Stimulated activated naive CD8-positive, alpha-beta T cell treated with anti-CD3 and anti-CD28 coated beads, Interleukin-15, amount 100 ng/mL, for 72 hours (primary cell): ENCODE data around the gene DEAF1.

ENCODE experiments used
- ATAC-seq: fragments of 150-1000 bp; cut with Tn5 transposase; 2 replicates; pipeline ENCODE4 v1.10.0; 2021; ENCODE audit warnings: mild to moderate bottlenecking, moderate library complexity
- DNase-seq, 2 donors: peaks; one replicate each; pipeline ENCODE4 v3.0.0; 2021 to 2022
- H3K27ac Mint-ChIP-seq, 2 donors: one replicate each; pipeline ENCODE4 v1.8.0; 2022; ENCODE audit warnings: mild to moderate bottlenecking in 2 of 2, mixed read lengths in 2 of 2, moderate library complexity in 2 of 2
- H3K27me3 Mint-ChIP-seq: one replicate; pipeline ENCODE4 v1.8.0; 2022; ENCODE audit warnings: mixed read lengths
- H3K4me1 Mint-ChIP-seq: one replicate; pipeline ENCODE4 v1.8.0; 2022; ENCODE audit warnings: mild to moderate bottlenecking, mixed read lengths
- H3K4me3 Mint-ChIP-seq, 2 donors: one replicate each; pipeline ENCODE4 v1.8.0; 2022; ENCODE audit warnings: mild to moderate bottlenecking in 2 of 2, mixed read lengths in 2 of 2, moderate library complexity in 1 of 2
- H3K9me3 Mint-ChIP-seq, 2 donors: one replicate each; pipeline ENCODE4 v1.8.0; 2022; ENCODE audit warnings: mixed read lengths in 2 of 2

Gene DEAF1

GRCh38 chr11:706957-707816 is 12.2 kb upstream of the DEAF1 start:
- H3K27me3 Mint-ChIP-seq: peaks cover 50% of the 10 kb centered on the region
- peak overlapping the region; percentile 42 to 71 for H3K4me3 Mint-ChIP-seq
- H3K27ac Mint-ChIP-seq: peak overlapping the region in 1 of 2 donors; percentile 27
- peak; percentile 20 for ATAC-seq
- DNase-seq: no peak
- peaks cover 40% of the 10 kb centered on the region for H3K4me1 Mint-ChIP-seq
- no peaks in the 10 kb centered on the region for H3K9me3 Mint-ChIP-seq

GRCh38 chr11:706439-706956 is 11.5 kb upstream of the DEAF1 start:
- H3K9me3 Mint-ChIP-seq: no peaks in the 10 kb centered on the region
- peaks cover 46% of the 10 kb centered on the region for H3K27me3 Mint-ChIP-seq
- peak overlapping the region in 1 of 2 donors; percentile 18 for H3K4me3 Mint-ChIP-seq
- H3K27ac Mint-ChIP-seq: no peak overlapping the region
- peaks cover 40% of the 10 kb centered on the region for H3K4me1 Mint-ChIP-seq
- peak; percentile 6 for ATAC-seq
- no peak for DNase-seq

GRCh38 chr11:705646-706438 is 10.8 kb upstream of the DEAF1 start, which contains the start of gene EPS8L2:
Gene EPS8L2 (plus strand): TSS chr11:706231. CDS start chr11:709408, 3,177 bp downstream.
- peak within 1 kb of the TSS; percentile 42 to 71 for H3K4me3 Mint-ChIP-seq
- ATAC-seq (peak; percentile 52), DNase-seq (no peak)
- peaks cover 33% of the 10 kb centered on the region for H3K4me1 Mint-ChIP-seq
- H3K27me3 Mint-ChIP-seq: peaks cover 39% of the 10 kb centered on the region
- H3K9me3 Mint-ChIP-seq: no peaks in the 10 kb centered on the region
- H3K27ac Mint-ChIP-seq: no peak within 1 kb of the TSS

- Mint-ChIP-seq H3K27me3 (peaks cover 31% of the 10 kb centered on the region), H3K4me3 (peak overlapping the region in 1 of 2 donors; percentile 58), H3K27ac (no peak overlapping the region), H3K9me3 (no peaks in the 10 kb centered on the region), H3K4me1 (peaks cover 26% of the 10 kb centered on the region)
- DNase-seq: no peak
- ATAC-seq: peak; percentile 13
These were observed 10.0 kb upstream of the DEAF1 start for GRCh38 chr11:704781-705645.

GRCh38 chr11:704228-704674 is 9.2 kb upstream of the DEAF1 start:
- H3K4me1 Mint-ChIP-seq: peaks cover 26% of the 10 kb centered on the region
- H3K9me3 Mint-ChIP-seq: no peaks in the 10 kb centered on the region
- H3K27ac Mint-ChIP-seq: no peak overlapping the region
- DNase-seq: no peak
- no peak overlapping the region for H3K4me3 Mint-ChIP-seq
- H3K27me3 Mint-ChIP-seq: peaks cover 25% of the 10 kb centered on the region
- no peak for ATAC-seq

GRCh38 chr11:703506-703905 is 8.5 kb upstream of the DEAF1 start:
- Mint-ChIP-seq H3K4me1 (peaks cover 32% of the 10 kb centered on the region), H3K9me3 (no peaks in the 10 kb centered on the region), H3K27me3 (peaks cover 25% of the 10 kb centered on the region), H3K27ac (peak overlapping the region in 1 of 2 donors; percentile 7), H3K4me3 (no peak overlapping the region)
- ATAC-seq: no peak
- no peak for DNase-seq

GRCh38 chr11:702462-703461 is 7.7 kb upstream of the DEAF1 start:
- Mint-ChIP-seq H3K4me1 (peaks cover 40% of the 10 kb centered on the region), H3K27me3 (peaks cover 20% of the 10 kb centered on the region), H3K4me3 (no peak overlapping the region), H3K9me3 (no peaks in the 10 kb centered on the region), H3K27ac (peak overlapping the region in 1 of 2 donors; percentile 95)
- DNase-seq: no peak
- no peak for ATAC-seq

GRCh38 chr11:701741-702461 is 6.9 kb upstream of the DEAF1 start:
- peaks cover 11% of the 10 kb centered on the region for H3K27me3 Mint-ChIP-seq
- ATAC-seq (no peak), DNase-seq (no peak)
- peaks cover 41% of the 10 kb centered on the region for H3K4me1 Mint-ChIP-seq
- no peak overlapping the region for H3K4me3 Mint-ChIP-seq
- H3K9me3 Mint-ChIP-seq: no peaks in the 10 kb centered on the region
- H3K27ac Mint-ChIP-seq: no peak overlapping the region

GRCh38 chr11:699753-700152 is 4.7 kb upstream of the DEAF1 start:
- Mint-ChIP-seq H3K4me3 (no peak overlapping the region), H3K27me3 (no peaks in the 10 kb centered on the region), H3K27ac (no peak overlapping the region), H3K4me1 (peaks cover 37% of the 10 kb centered on the region), H3K9me3 (no peaks in the 10 kb centered on the region)
- ATAC-seq (no peak), DNase-seq (no peak)

GRCh38 chr11:699116-699508 is 4.1 kb upstream of the DEAF1 start:
- H3K27me3 Mint-ChIP-seq: no peaks in the 10 kb centered on the region
- peaks cover 38% of the 10 kb centered on the region for H3K4me1 Mint-ChIP-seq
- no peak overlapping the region for H3K27ac Mint-ChIP-seq
- H3K9me3 Mint-ChIP-seq: no peaks in the 10 kb centered on the region
- DNase-seq (no peak), ATAC-seq (no peak)
- no peak overlapping the region for H3K4me3 Mint-ChIP-seq

- no peak for DNase-seq
- no peak for ATAC-seq
- H3K4me1 Mint-ChIP-seq: peaks cover 43% of the 10 kb centered on the region
- H3K4me3 Mint-ChIP-seq: no peak overlapping the region
- no peaks in the 10 kb centered on the region for H3K9me3 Mint-ChIP-seq
- H3K27me3 Mint-ChIP-seq: no peaks in the 10 kb centered on the region
- peak overlapping the region in 1 of 2 donors; percentile 9 for H3K27ac Mint-ChIP-seq
These were observed 3.6 kb upstream of the DEAF1 start for GRCh38 chr11:698493-699115.

GRCh38 chr11:697811-698311 is 2.8 kb upstream of the DEAF1 start:
- Mint-ChIP-seq H3K27me3 (no peaks in the 10 kb centered on the region), H3K4me1 (peaks cover 48% of the 10 kb centered on the region), H3K4me3 (peak overlapping the region in 1 of 2 donors; percentile 51), H3K9me3 (no peaks in the 10 kb centered on the region), H3K27ac (peak overlapping the region; percentile 30 to 63)
- ATAC-seq: no peak
- no peak for DNase-seq

- ATAC-seq: no peak
These were observed 2.0 kb upstream of the DEAF1 start for GRCh38 chr11:696955-697491.

More at GRCh38 chr11:696955-697491, 2.0 kb upstream of the DEAF1 start:
- Mint-ChIP-seq H3K4me1 (peaks cover 52% of the 10 kb centered on the region), H3K27ac (no peak overlapping the region), H3K9me3 (no peaks in the 10 kb centered on the region), H3K27me3 (no peaks in the 10 kb centered on the region), H3K4me3 (peak overlapping the region; percentile 84 to 97)
- no peak for DNase-seq
